Adrenal gland (tissue), 19 donors: ENCODE measurements around the gene CD72. TPM values are rescaled to one million over a fixed set of nuclear protein-coding genes. Genes with fewer than 3 reads are reported as not detected.

Experiments
- DNase-seq, 7 donors: peaks; one replicate each; pipeline ENCODE4 v3.0.0-alpha.2; 2019 to 2020
- H3K27ac ChIP-seq, 5 donors: fragments of 200-600 bp; sonication (generic) in 4 of 5; 1 replicate in 3 of 5; 2 replicates in 2 of 5; pipeline versions ENCODE4 v1.5.1 to v1.8.0; 2016 to 2020; ENCODE audit warnings: mild to moderate bottlenecking in 1 of 5
- H3K27me3 ChIP-seq: fragments of 200-600 bp; 2 replicates; pipeline ENCODE4 v1.8.0; 2021
- H3K36me3 ChIP-seq, 2 donors: fragments of 200-600 bp; replicated peaks in 1 of 2; 1 replicate in 1 of 2; 2 replicates in 1 of 2; pipeline versions ENCODE4 v1.5.1 to v1.8.0; 2018 to 2022
- H3K4me1 ChIP-seq, 2 donors: fragments of 200-600 bp; replicated peaks in 1 of 2; 1 replicate in 1 of 2; 2 replicates in 1 of 2; pipeline versions ENCODE4 v1.5.1 to v1.8.0; 2018 to 2021
- H3K4me3 ChIP-seq, 4 donors: fragments of 200-600 bp; sonication (generic) in 3 of 4; one replicate each; pipeline ENCODE4 v1.5.1; 2016 to 2018
- H3K9me3 ChIP-seq, 3 donors: fragments of 200-600 bp; sonication (generic) in 1 of 3; replicated peaks in 1 of 3; 1 replicate in 2 of 3; 2 replicates in 1 of 3; pipeline versions ENCODE4 v1.5.1 to v1.8.0; 2016 to 2021
- POLR2A ChIP-seq, 2 donors: fragments of 450-650 bp; IDR thresholded peaks; one replicate each; pipeline ENCODE4 v1.6.1; 2017; ENCODE audit warnings: antibody characterized with exemption in 2 of 2, mild to moderate bottlenecking in 2 of 2, moderate library complexity in 1 of 2
- WGBS, 4 donors: extraction: QIAGEN DNeasy Blood & Tissue Kit in 2 of 4; methylation state at CpG; one replicate each; pipeline versions ENCODE4 v1.1.5 to v1.1.7; 2013 to 2017; 5-methylcytosine and 5-hydroxymethylcytosine counted together
- intact Hi-C, 2 donors: fragments of 100-400 bp; cut with DNase I; formaldehyde crosslinking; loops; one replicate each; pipeline versions ENCODE4 v1.14.1 to v1.15.0; 2022 to 2023
- long read RNA-seq, 10 donors: library from polyadenylated mRNA in 3 of 10; unstranded in 2 of 10; stranded (forward) in 1 of 10; transcript quantifications; one replicate each; pipeline ENCODE4 v2.0.0 and lab custom pipeline, GENCODE V29; 2021 to 2026
- polyA plus RNA-seq, 3 donors: library from polyadenylated mRNA; stranded (reverse); fragments of 200-250 nt in 2 of 3; fragments of 350-450 nt in 1 of 3; fragmentation: Illumina TruSeq in 1 of 3; extraction: RNeasy Lipid Tissue Mini Kit (QIAGEN cat#74804) in 1 of 3; gene quantifications; one replicate each; pipeline ENCODE4 v1.2.3, GENCODE V29; 2013 to 2014
- total RNA-seq, 9 donors: library from RNA; depleted of rRNA in 4 of 9; stranded (reverse); fragments of >200 nt in 4 of 9; fragments of 120-200 nt in 1 of 9; fragmentation: NEBNext Ultra II Directional in 1 of 9; extraction: Animal tissue kit (Norgen Biotek cat#: 25700) in 1 of 9; gene quantifications; one replicate each; pipeline versions ENCODE4 v1.1.0 to v1.2.4, GENCODE V29; 2013 to 2023
- TF ChIP-seq, protein P1 (sequence below), 6 experiments: fragments of 450-650 bp in 4 of 6; fragments of 200-600 bp in 2 of 6; sonication (generic) in 1 of 6; IDR thresholded peaks; 1 replicate in 5 of 6; 2 replicates in 1 of 6; pipeline versions ENCODE4 v1.5.1 to v1.8.0; 2016 to 2021; ENCODE audit warnings: antibody characterized with exemption in 6 of 6, mild to moderate bottlenecking in 2 of 6, moderate library complexity in 1 of 6
- donor health status: healthy with polysubstance abuse.
- donor health status: Bipolar disorder and iron deficiency.
- donor health status: DM: yes; HTN: yes; CAD: no.
- donor health status: DM: no; HTN: no; CAD: no.
- donor health status: DM: no; HTN: no; CAD: no.
- donor health status: DM: yes; HTN: yes; CAD: no.

The CD72 gene, protein sequence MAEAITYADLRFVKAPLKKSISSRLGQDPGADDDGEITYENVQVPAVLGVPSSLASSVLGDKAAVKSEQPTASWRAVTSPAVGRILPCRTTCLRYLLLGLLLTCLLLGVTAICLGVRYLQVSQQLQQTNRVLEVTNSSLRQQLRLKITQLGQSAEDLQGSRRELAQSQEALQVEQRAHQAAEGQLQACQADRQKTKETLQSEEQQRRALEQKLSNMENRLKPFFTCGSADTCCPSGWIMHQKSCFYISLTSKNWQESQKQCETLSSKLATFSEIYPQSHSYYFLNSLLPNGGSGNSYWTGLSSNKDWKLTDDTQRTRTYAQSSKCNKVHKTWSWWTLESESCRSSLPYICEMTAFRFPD
- 1 to 10 TPM in 8 of 9 donors, under 1 TPM in 1; 0.69 to 8.0 (median 3.9) TPM for total RNA-seq
- polyA plus RNA-seq: 10 to 100 TPM in 1 of 3 donors, 1 to 10 TPM in 2; 1.3 to 18.5 (median 7.4) TPM
- long read RNA-seq, donor 1: 0 reads
- long read RNA-seq, donor 2, partial matches to known transcripts: 73 of 101 reads
- long read RNA-seq, donor 2, other reads (novel, unspliced or antisense): 28 of 101 reads
- long read RNA-seq, donor 3: 0 reads
- long read RNA-seq, donor 4: 0 reads
- long read RNA-seq, donor 5, partial matches to known transcripts: 0 of 5 reads
- long read RNA-seq, donor 5, other reads (novel, unspliced or antisense): 5 of 5 reads
- long read RNA-seq, donor 6, partial matches to known transcripts: 0 of 1 reads
- long read RNA-seq, donor 6, other reads (novel, unspliced or antisense): 1 of 1 reads
- long read RNA-seq, donor 7: 0 reads
- long read RNA-seq, donor 8, partial matches to known transcripts: 137 of 265 reads
- long read RNA-seq, donor 8, other reads (novel, unspliced or antisense): 128 of 265 reads
- long read RNA-seq, donor 9: 0 reads
- long read RNA-seq, donor 10, partial matches to known transcripts: 63 of 123 reads
- long read RNA-seq, donor 10, other reads (novel, unspliced or antisense): 60 of 123 reads

DNA sequence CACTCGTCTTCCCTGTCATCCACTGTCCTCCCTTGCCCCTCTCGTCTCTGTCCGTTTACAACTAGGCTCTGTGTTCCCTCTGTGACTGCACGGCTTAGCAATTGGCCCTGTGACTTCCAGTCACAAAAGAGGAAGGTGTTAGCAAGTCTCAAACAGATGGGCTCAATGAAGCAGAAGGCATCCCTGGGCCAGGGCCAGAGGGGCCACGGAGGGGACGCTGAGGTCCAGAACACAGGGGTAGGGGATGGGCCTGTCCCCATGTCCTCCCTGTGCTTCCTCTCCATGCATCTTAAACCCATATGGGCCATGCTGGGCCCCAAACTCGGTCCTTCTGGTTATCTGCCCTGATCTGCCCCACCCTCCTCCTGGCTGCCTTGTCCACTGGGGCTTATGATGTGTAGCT is at the start of gene CD72:
CD72 (minus strand) TSS at position 89 of the 403 bp plus-strand sequence. CDS start 110 bp downstream, outside the sequence.
- H3K4me1 ChIP-seq: peaks cover 0 to 7% of the 10 kb centered on the region in 2 donors
- peak within 1 kb of the TSS in 1 of 5 donors; percentile 10 for H3K27ac ChIP-seq
- WGBS, 4 donors: 74 to 86% (median 75%) methylated on average over 6 to 7 of the region's 7 CpGs
- no peaks in the 10 kb centered on the region for H3K27me3 ChIP-seq
- no peak for TF ChIP-seq POLR2A (IDR thresholded peaks at IDR 0.05)
- TF ChIP-seq, protein P1, sequence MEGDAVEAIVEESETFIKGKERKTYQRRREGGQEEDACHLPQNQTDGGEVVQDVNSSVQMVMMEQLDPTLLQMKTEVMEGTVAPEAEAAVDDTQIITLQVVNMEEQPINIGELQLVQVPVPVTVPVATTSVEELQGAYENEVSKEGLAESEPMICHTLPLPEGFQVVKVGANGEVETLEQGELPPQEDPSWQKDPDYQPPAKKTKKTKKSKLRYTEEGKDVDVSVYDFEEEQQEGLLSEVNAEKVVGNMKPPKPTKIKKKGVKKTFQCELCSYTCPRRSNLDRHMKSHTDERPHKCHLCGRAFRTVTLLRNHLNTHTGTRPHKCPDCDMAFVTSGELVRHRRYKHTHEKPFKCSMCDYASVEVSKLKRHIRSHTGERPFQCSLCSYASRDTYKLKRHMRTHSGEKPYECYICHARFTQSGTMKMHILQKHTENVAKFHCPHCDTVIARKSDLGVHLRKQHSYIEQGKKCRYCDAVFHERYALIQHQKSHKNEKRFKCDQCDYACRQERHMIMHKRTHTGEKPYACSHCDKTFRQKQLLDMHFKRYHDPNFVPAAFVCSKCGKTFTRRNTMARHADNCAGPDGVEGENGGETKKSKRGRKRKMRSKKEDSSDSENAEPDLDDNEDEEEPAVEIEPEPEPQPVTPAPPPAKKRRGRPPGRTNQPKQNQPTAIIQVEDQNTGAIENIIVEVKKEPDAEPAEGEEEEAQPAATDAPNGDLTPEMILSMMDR (IDR thresholded peaks at IDR 0.05): no peak
- intact Hi-C loops: no loop called here
- peak in 1 of 7 donors; percentile 23 for DNase-seq
- H3K9me3 ChIP-seq: no peaks in the 10 kb centered on the region
- H3K4me3 ChIP-seq: peak within 1 kb of the TSS in 2 of 4 donors; percentile 7 to 45
- no peaks in the 10 kb centered on the region for H3K36me3 ChIP-seq

DNA sequence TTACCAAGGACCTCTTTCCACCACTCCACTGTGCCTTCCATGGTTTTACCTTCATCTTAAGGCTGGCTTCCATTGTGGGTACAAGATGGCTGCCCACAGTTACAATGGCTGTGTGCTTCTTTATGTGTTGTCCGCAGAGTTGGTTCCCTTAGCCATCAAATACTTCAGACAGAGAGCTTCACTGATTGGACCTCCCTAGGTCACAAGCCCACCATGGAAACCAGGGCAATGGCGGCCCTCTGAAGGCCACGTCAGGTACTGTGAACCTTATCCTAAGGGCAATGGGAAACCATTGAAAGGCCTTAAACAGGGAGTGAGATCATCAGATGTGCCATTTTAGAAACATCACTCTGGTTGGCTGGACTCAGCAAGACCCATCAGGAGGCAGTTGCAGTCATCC is 49.7 kb upstream of the CD72 start:
- Histone ChIP-seq H3K27me3 (no peaks in the 10 kb centered on the region), H3K27ac (no peak overlapping the region), H3K4me3 (no peak overlapping the region), H3K9me3 (no peaks in the 10 kb centered on the region), H3K4me1 (peaks cover 12 to 14% of the 10 kb centered on the region in 2 donors), H3K36me3 (no peaks in the 10 kb centered on the region)
- TF ChIP-seq POLR2A (IDR thresholded peaks at IDR 0.05): no peak
- TF ChIP-seq, protein P1 (IDR thresholded peaks at IDR 0.05): no peak
- intact Hi-C loops: no loop called here
- 94 to 98% (median 97%) methylated on average over 3 of the region's 3 CpGs for WGBS, 4 donors
- no peak for DNase-seq

DNA sequence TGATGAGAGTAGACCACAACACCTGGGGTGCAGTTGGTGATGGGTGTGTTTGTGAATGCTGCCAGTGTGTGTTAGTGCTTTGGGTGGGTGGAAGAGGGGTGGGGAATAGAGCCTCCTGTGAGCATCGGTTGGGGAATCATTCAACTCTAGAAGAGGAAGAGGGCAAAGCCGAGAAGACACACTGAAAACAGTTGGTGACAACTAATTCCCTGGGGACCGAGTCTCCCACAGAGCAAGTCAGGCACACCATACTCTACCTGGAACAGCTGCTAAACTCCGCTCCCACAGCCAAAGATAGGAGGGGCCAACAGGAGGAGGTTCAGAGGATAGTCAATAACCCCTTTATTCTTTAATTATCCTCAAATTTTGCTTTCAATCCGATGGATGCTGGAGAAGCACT is 48.3 kb upstream of the CD72 start:
- Histone ChIP-seq H3K9me3 (no peaks in the 10 kb centered on the region), H3K27ac (no peak overlapping the region), H3K27me3 (no peaks in the 10 kb centered on the region), H3K4me1 (peaks cover 12 to 17% of the 10 kb centered on the region in 2 donors), H3K4me3 (no peak overlapping the region), H3K36me3 (no peaks in the 10 kb centered on the region)
- WGBS, 4 donors: 88 to 95% (median 91%) methylated on average over 5 of the region's 5 CpGs
- DNase-seq: no peak
- TF ChIP-seq, protein P1 (IDR thresholded peaks at IDR 0.05): no peak
- TF ChIP-seq POLR2A (IDR thresholded peaks at IDR 0.05): no peak
- intact Hi-C loops: no loop called here

DNA sequence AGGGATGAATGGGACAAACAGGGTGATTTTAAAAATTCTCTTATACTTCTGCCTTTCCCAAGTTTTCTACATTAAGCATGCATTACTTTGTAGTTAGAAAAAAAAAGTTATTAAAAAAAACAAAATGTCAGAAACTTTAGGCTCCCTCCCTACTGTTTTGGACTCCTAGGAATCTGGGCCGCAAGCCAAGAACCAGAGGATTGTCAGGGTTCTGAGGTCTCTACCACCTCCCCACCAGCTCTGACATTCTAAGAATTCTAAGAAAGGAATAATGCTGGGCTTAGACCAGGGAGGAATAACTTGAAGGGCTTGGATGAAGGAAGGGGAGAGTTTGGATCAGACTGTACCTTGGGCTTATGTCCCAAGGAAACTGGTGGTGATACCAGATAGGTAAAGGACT is 47.8 kb upstream of the CD72 start:
- peak in 1 of 7 donors; percentile 33 for DNase-seq
- 75 to 85% (median 79%) methylated on average over 1 of the region's 1 CpG for WGBS, 4 donors
- H3K27me3 ChIP-seq: no peaks in the 10 kb centered on the region
- H3K36me3 ChIP-seq: no peaks in the 10 kb centered on the region
- intact Hi-C loops: no loop called here
- H3K4me3 ChIP-seq: no peak overlapping the region
- peaks cover 12 to 22% of the 10 kb centered on the region in 2 donors for H3K4me1 ChIP-seq
- no peak overlapping the region for H3K27ac ChIP-seq
- H3K9me3 ChIP-seq: no peaks in the 10 kb centered on the region
- no peak for TF ChIP-seq POLR2A (IDR thresholded peaks at IDR 0.05)
- TF ChIP-seq, protein P1 (IDR thresholded peaks at IDR 0.05): no peak
